Ascending aorta (tissue), 2 donors: ENCODE results near the gene PHF13. TPM values are rescaled to one million over a fixed set of nuclear protein-coding genes. Genes with fewer than 3 reads are reported as not detected.
"Not testable (repeated sequence)": the region's sequence is repeated elsewhere in the genome, so short reads cannot be mapped to it uniquely, and the experiment has no call there.

ENCODE experiments used
- DNase-seq, 2 donors: peaks; one replicate each; pipeline ENCODE4 v3.0.0-alpha.2; 2019; ENCODE audit warnings: low spot score in 2 of 2
- H3K27ac ChIP-seq, 2 donors: fragments of 200-600 bp; sonication (generic); one replicate each; pipeline ENCODE4 v1.5.1; 2016 to 2017; ENCODE audit warnings: mild to moderate bottlenecking in 1 of 2
- H3K27me3 ChIP-seq: fragments of 200-600 bp; sonication (generic); one replicate; pipeline ENCODE4 v1.5.1; 2017
- H3K36me3 ChIP-seq, 2 donors: fragments of 200-600 bp; sonication (generic); one replicate each; pipeline ENCODE4 v1.5.1; 2016
- H3K4me1 ChIP-seq, 2 donors: fragments of 200-600 bp; sonication (generic); one replicate each; pipeline ENCODE4 v1.5.1; 2016 to 2017; ENCODE audit warnings: mild to moderate bottlenecking in 1 of 2
- H3K4me3 ChIP-seq, 2 donors: fragments of 200-600 bp; sonication (generic); one replicate each; pipeline ENCODE4 v1.5.1; 2016 to 2017; ENCODE audit warnings: mild to moderate bottlenecking in 1 of 2
- H3K9me3 ChIP-seq, 2 donors: fragments of 200-600 bp; sonication (generic); one replicate each; pipeline ENCODE4 v1.5.1; 2016
- intact Hi-C: fragments of 100-400 bp; cut with DNase I; formaldehyde crosslinking; loops from one replicate; pipeline ENCODE4 v1.15.1; 2023
- total RNA-seq: library from RNA; depleted of rRNA; stranded (reverse); fragments of >200 nt; gene quantifications from one replicate; pipeline ENCODE4 v1.1.0, GENCODE V29; 2016
- TF ChIP-seq, protein P1 (sequence below), 3 experiments: fragments of 200-600 bp in 2 of 3; fragments of 450-650 bp in 1 of 3; sonication (generic) in 2 of 3; IDR thresholded peaks; one replicate each; pipeline ENCODE4 v1.5.1; 2016 to 2019; ENCODE audit warnings: antibody characterized with exemption in 3 of 3, mild to moderate bottlenecking in 1 of 3, moderate library complexity in 1 of 3

The PHF13 gene
- total RNA-seq, 1 donor from 2014 or later, result 1.5 TPM

- Histone ChIP-seq H3K4me1 (peaks cover 2 to 13% of the 10 kb centered on the region in 2 donors), H3K27ac (peak overlapping the region in 1 of 2 donors; percentile 94), H3K4me3 (no peak overlapping the region), H3K36me3 (peaks cover 42 to 78% of the 10 kb centered on the region in 2 donors), H3K27me3 (no peaks in the 10 kb centered on the region), H3K9me3 (no peaks in the 10 kb centered on the region)
- TF ChIP-seq, protein P1, sequence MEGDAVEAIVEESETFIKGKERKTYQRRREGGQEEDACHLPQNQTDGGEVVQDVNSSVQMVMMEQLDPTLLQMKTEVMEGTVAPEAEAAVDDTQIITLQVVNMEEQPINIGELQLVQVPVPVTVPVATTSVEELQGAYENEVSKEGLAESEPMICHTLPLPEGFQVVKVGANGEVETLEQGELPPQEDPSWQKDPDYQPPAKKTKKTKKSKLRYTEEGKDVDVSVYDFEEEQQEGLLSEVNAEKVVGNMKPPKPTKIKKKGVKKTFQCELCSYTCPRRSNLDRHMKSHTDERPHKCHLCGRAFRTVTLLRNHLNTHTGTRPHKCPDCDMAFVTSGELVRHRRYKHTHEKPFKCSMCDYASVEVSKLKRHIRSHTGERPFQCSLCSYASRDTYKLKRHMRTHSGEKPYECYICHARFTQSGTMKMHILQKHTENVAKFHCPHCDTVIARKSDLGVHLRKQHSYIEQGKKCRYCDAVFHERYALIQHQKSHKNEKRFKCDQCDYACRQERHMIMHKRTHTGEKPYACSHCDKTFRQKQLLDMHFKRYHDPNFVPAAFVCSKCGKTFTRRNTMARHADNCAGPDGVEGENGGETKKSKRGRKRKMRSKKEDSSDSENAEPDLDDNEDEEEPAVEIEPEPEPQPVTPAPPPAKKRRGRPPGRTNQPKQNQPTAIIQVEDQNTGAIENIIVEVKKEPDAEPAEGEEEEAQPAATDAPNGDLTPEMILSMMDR (IDR thresholded peaks at IDR 0.05), result no peak
- no peak for DNase-seq
- intact Hi-C loops, result no loop called here
Measured at GRCh38 chr1:6635910-6636760, 22.6 kb downstream of the PHF13 start.

DNA sequence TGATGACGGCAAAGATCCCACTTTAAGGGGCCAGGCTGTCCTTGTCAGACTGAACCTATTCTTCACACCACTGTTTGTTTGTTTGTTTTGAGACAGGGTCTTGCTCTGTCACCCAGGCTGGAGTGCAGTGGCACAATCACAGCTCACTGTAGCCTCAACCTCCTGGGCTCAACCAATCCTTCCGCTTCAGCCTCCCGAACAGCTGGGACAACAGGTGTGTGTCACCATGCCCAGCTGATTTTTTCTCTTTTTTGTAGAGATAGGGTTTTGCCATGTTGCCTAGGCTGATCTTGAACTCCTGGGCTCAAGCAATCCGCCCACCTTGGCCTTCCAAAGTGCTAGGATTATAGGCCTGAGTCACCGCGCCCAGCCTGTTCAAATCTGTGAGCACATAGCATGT is 23.2 kb downstream of the PHF13 start:
- H3K27me3 ChIP-seq, H3K4me3 ChIP-seq, H3K9me3 ChIP-seq, intact Hi-C loops, DNase-seq: not testable (repeated sequence)
- Histone ChIP-seq H3K4me1 (peaks cover 2 to 13% of the 10 kb centered on the region in 2 donors), H3K36me3 (peaks cover 37 to 79% of the 10 kb centered on the region in 2 donors), H3K27ac (peak overlapping the region; percentile 80 to 94)

DNA sequence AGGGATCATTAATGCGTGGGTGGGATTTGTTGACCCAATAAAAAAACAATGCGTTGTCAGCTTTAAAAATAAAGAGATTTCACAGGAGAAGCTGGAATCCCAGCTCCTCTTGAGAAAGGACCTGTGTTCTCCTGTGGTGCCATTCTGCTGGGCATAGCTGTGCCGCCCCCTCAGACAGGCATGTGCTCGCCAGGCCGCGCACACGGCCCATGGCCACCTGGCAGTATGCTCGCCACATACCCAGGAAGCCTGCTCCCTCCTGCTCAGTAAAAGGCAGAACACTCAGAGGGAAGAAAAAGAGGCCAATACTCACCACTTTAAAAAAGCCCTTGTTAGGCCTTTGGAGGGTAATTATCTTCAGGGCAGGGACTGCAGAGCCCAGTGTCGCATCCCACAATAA is 24.2 kb downstream of the PHF13 start:
- peak overlapping the region; percentile 80 to 94 for H3K27ac ChIP-seq
- peak overlapping the region in 1 of 2 donors; percentile 44 for H3K4me3 ChIP-seq
- no peaks in the 10 kb centered on the region for H3K27me3 ChIP-seq
- DNase-seq, result no peak
- H3K36me3 ChIP-seq, result peaks cover 37 to 81% of the 10 kb centered on the region in 2 donors
- TF ChIP-seq, protein P1 (IDR thresholded peaks at IDR 0.05), result no peak
- intact Hi-C loops, result loop anchor here (1.0 to 2.0 kb wide), 3 partner anchors 36 to 83 kb away; partner anchors contain the start of genes NOL9 and TAS1R1
- H3K9me3 ChIP-seq, result no peaks in the 10 kb centered on the region
- peaks cover 2 to 13% of the 10 kb centered on the region in 2 donors for H3K4me1 ChIP-seq

- Histone ChIP-seq H3K4me1 (peaks cover 2 to 13% of the 10 kb centered on the region in 2 donors), H3K27me3 (no peaks in the 10 kb centered on the region), H3K27ac (peak overlapping the region; percentile 80 to 94), H3K9me3 (no peaks in the 10 kb centered on the region), H3K36me3 (peaks cover 32 to 80% of the 10 kb centered on the region in 2 donors), H3K4me3 (peak overlapping the region in 1 of 2 donors; percentile 44)
- intact Hi-C loops, result loop anchor here (1.0 to 2.0 kb wide), 3 partner anchors 37 to 83 kb away; partner anchors contain the start of genes NOL9 and TAS1R1
- TF ChIP-seq, protein P1 (IDR thresholded peaks at IDR 0.05), result no peak
- DNase-seq, result peak; percentile 82 to 96
Measured at GRCh38 chr1:6638226-6638625, 24.7 kb downstream of the PHF13 start.

DNA sequence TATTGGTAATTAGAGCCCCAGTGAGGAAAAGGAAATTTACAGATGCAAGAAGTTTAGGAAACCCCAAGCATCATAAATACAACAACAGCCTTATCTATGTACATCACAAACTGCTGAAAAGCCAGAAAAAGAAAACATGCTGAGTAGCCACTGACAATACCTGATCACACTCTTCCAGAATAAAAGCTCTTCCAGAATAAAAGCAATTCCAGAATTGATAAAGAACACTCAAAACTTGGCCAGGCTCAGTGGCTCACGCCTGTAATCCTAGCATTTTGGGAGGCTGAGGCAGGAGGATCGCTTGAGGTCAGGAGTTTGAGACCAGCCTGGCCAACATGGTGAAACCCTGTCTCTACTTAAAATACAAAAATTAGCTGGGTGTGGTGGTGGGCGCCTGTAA is 27.3 kb downstream of the PHF13 start:
- Histone ChIP-seq H3K4me1 (peaks cover 2 to 13% of the 10 kb centered on the region in 2 donors), H3K36me3 (peaks cover 32 to 78% of the 10 kb centered on the region in 2 donors)
- H3K27ac ChIP-seq, H3K27me3 ChIP-seq, intact Hi-C loops, H3K4me3 ChIP-seq, DNase-seq, H3K9me3 ChIP-seq: not testable (repeated sequence)

DNA sequence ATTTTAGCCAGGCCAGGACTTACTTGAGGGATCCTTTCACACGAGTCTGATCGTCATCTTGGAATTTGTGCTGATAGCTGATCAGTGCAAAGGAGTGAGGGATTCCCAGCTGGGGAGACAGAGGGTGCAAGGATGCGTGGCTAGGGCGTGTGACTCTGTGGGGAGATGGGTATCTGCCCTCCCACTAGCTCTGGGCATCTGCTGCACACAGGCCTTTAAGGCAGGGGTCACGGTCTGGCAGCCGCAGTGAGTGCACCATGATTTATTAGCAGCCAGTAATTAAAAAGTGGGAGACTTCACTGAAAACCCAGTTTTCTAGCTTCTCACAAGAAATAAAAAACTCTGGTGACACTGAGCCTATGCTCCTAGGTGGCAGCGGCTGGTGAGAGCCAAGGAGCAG is 31.5 kb downstream of the PHF13 start:
- no peaks in the 10 kb centered on the region for H3K4me1 ChIP-seq
- TF ChIP-seq, protein P1 (IDR thresholded peaks at IDR 0.05), result no peak
- no peaks in the 10 kb centered on the region for H3K9me3 ChIP-seq
- DNase-seq, result no peak
- intact Hi-C loops, result no loop called here
- H3K36me3 ChIP-seq, result peaks cover 22 to 56% of the 10 kb centered on the region in 2 donors
- no peak overlapping the region for H3K27ac ChIP-seq
- no peaks in the 10 kb centered on the region for H3K27me3 ChIP-seq
- no peak overlapping the region for H3K4me3 ChIP-seq
